ENCODE measurements around the gene TBC1D23. TPM values are rescaled to one million over a fixed set of nuclear protein-coding genes. Genes with fewer than 3 reads are reported as not detected.

Gene TBC1D23
- total and polyA plus RNA-seq, 4 donors, result 8.7 to 30.3 (median 17.8) TPM

- no peaks in the 10 kb centered on the region for H3K27me3 ChIP-seq (ENCODE audit: control insufficient read depth in 4 of 4, insufficient read depth in 4 of 4, low read length in 3 of 4)
- no peak for DNase-seq (ENCODE audit: low spot score)
- H3K4me3 ChIP-seq (ENCODE audit: low read depth in 1 of 3, low read length in 3 of 3), result no peak overlapping the region
- H3K4me1 ChIP-seq (ENCODE audit: control insufficient read depth in 4 of 4, insufficient read depth in 4 of 4, low read length in 3 of 4), result peaks cover 0 to 16% (median 12%) of the 10 kb centered on the region in 4 donors
- H3K9me3 ChIP-seq (ENCODE audit: control insufficient read depth in 4 of 4, low read length in 3 of 4), result no peaks in the 10 kb centered on the region
- 61% methylated on average over 10 of the region's 10 CpGs for WGBS
- H3K9ac ChIP-seq (ENCODE audit: low read depth in 1 of 2, low read length in 2 of 2), result no peak overlapping the region
- TF ChIP-seq EGR1 (IDR thresholded peaks at IDR 0.05; ENCODE audit: low read depth in 2 of 2) (no peak), FOXA1 (IDR thresholded peaks at IDR 0.05) (no peak), RXRA (IDR thresholded peaks at IDR 0.05) (peak; percentile 47 to 65), HNF4G (IDR thresholded peaks at IDR 0.05) (peak; percentile 59), YY1 (IDR thresholded peaks at IDR 0.05) (no peak), GABPA (IDR thresholded peaks at IDR 0.05 in 1 of 2, conservative IDR thresholded peaks at IDR 0.05 in 1 of 2) (no peak), SP1 (IDR thresholded peaks at IDR 0.05) (peak; percentile 80), ZBTB33 (IDR thresholded peaks at IDR 0.05) (no peak), REST (IDR thresholded peaks at IDR 0.05) (no peak), RAD21 (IDR thresholded peaks at IDR 0.05) (peak in 1 of 2 donors; percentile 25), JUND (IDR thresholded peaks at IDR 0.05) (peak in 1 of 2 donors; percentile 15), NR2F2 (IDR thresholded peaks at IDR 0.05) (peak; percentile 21), HNF4A (conservative IDR thresholded peaks at IDR 0.05) (peak; percentile 79 to 87)
- TF ChIP-seq, protein P1, sequence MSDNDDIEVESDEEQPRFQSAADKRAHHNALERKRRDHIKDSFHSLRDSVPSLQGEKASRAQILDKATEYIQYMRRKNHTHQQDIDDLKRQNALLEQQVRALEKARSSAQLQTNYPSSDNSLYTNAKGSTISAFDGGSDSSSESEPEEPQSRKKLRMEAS (IDR thresholded peaks at IDR 0.05), result peak; percentile 38
- peaks cover 8 to 50% (median 44%) of the 10 kb centered on the region in 4 donors for H3K36me3 ChIP-seq (ENCODE audit: control insufficient read depth in 4 of 4, insufficient read depth in 3 of 4, low read depth in 1 of 4, low read length in 3 of 4)
- peak overlapping the region; percentile 58 to 75 for H3K27ac ChIP-seq (ENCODE audit: low read depth in 1 of 2, low read length in 2 of 2)
These were observed 91.8 kb downstream of the TBC1D23 start for GRCh38 chr3:100352296-100353231.

- no peak overlapping the region for H3K27ac ChIP-seq (ENCODE audit: low read depth in 1 of 2, low read length in 2 of 2)
- H3K36me3 ChIP-seq (ENCODE audit: control insufficient read depth in 4 of 4, insufficient read depth in 3 of 4, low read depth in 1 of 4, low read length in 3 of 4), result peaks cover 8 to 31% (median 28%) of the 10 kb centered on the region in 4 donors
- no peaks in the 10 kb centered on the region for H3K9me3 ChIP-seq (ENCODE audit: control insufficient read depth in 4 of 4, low read length in 3 of 4)
- DNase-seq (ENCODE audit: low spot score), result no peak
- no peak overlapping the region for H3K9ac ChIP-seq (ENCODE audit: low read depth in 1 of 2, low read length in 2 of 2)
- no peak overlapping the region for H3K4me3 ChIP-seq (ENCODE audit: low read depth in 1 of 3, low read length in 3 of 3)
- WGBS, result 94% methylated on average over 3 of the region's 3 CpGs
- TF ChIP-seq JUND (IDR thresholded peaks at IDR 0.05) (no peak), HNF4A (conservative IDR thresholded peaks at IDR 0.05) (no peak), ATF3 (IDR thresholded peaks at IDR 0.05) (no peak), NR2F2 (IDR thresholded peaks at IDR 0.05) (no peak), FOXA2 (IDR thresholded peaks at IDR 0.05) (no peak), EGR1 (IDR thresholded peaks at IDR 0.05; ENCODE audit: low read depth in 2 of 2) (no peak), YY1 (IDR thresholded peaks at IDR 0.05) (no peak), TAF1 (conservative IDR thresholded peaks at IDR 0.05) (no peak), FOXA1 (IDR thresholded peaks at IDR 0.05) (no peak), HNF4G (IDR thresholded peaks at IDR 0.05) (no peak), RXRA (IDR thresholded peaks at IDR 0.05) (no peak), SP1 (IDR thresholded peaks at IDR 0.05) (no peak), REST (IDR thresholded peaks at IDR 0.05) (no peak)
- TF ChIP-seq, protein P1 (IDR thresholded peaks at IDR 0.05), result no peak
- H3K27me3 ChIP-seq (ENCODE audit: control insufficient read depth in 4 of 4, insufficient read depth in 4 of 4, low read length in 3 of 4), result no peaks in the 10 kb centered on the region
- peaks cover 3 to 35% (median 30%) of the 10 kb centered on the region in 4 donors for H3K4me1 ChIP-seq (ENCODE audit: control insufficient read depth in 4 of 4, insufficient read depth in 4 of 4, low read length in 3 of 4)
These were observed 94.1 kb downstream of the TBC1D23 start for GRCh38 chr3:100354850-100355249.

Data from liver (tissue), 9 donors.